ENCODE measurements around the gene KHDC4.

KHDC4 gene

GRCh38 chr1:155940993-155941844, 7.0 kb upstream of the KHDC4 start, which contains the start of gene RXFP4 (continued):
- TF ChIP-seq ZNF362 (tag by site-specific recombination; IDR thresholded peaks at IDR 0.05): no peak
- peak; percentile 84 for TF ChIP-seq ZNF341 (tag by site-specific recombination; IDR thresholded peaks at IDR 0.05; ENCODE audit: low read depth)
- no peak for TF ChIP-seq ZNF501 (tag by site-specific recombination; IDR thresholded peaks at IDR 0.05)
- no peak for TF ChIP-seq ZNF677 (tag by site-specific recombination; IDR thresholded peaks at IDR 0.05)
- no peak for TF ChIP-seq KLF17 (tag by site-specific recombination; IDR thresholded peaks at IDR 0.05)
- no peak for TF ChIP-seq ZNF768 (tag by site-specific recombination; IDR thresholded peaks at IDR 0.05)
- TF ChIP-seq ZNF211 (tag by site-specific recombination; IDR thresholded peaks at IDR 0.05; ENCODE audit: low read depth): no peak
- no peak for TF ChIP-seq INSM2 (tag by site-specific recombination; IDR thresholded peaks at IDR 0.05)
- no peak for TF ChIP-seq GLI2 (tag by site-specific recombination; IDR thresholded peaks at IDR 0.05; ENCODE audit: borderline replicate concordance, low read depth)
- no peak for TF ChIP-seq ZNF350 (tag by site-specific recombination; IDR thresholded peaks at IDR 0.05)
- peak; percentile 80 for TF ChIP-seq ZNF335 (tag by site-specific recombination; conservative IDR thresholded peaks at IDR 0.05)
- TF ChIP-seq ZNF518A (tag by site-specific recombination; conservative IDR thresholded peaks at IDR 0.05; ENCODE audit: low read depth): no peak; the same call in none of the 2 replicates
- TF ChIP-seq ZNF354C (tag by site-specific recombination; IDR thresholded peaks at IDR 0.05; ENCODE audit: borderline replicate concordance, low read depth): no peak
- peak; percentile 62 for TF ChIP-seq GLIS1 (tag by site-specific recombination; IDR thresholded peaks at IDR 0.05)
- no peak for TF ChIP-seq ZNF624 (tag by site-specific recombination; IDR thresholded peaks at IDR 0.05)
- no peak for TF ChIP-seq ZNF521 (tag by site-specific recombination; IDR thresholded peaks at IDR 0.05)
- no peak for TF ChIP-seq ZNF16 (tag by site-specific recombination; IDR thresholded peaks at IDR 0.05; ENCODE audit: low read depth)
- TF ChIP-seq ZNF132 (tag by site-specific recombination; IDR thresholded peaks at IDR 0.05; ENCODE audit: borderline replicate concordance): no peak
- TF ChIP-seq ZNF514 (tag by site-specific recombination; IDR thresholded peaks at IDR 0.05): no peak
- peak; percentile 81 for TF ChIP-seq SP3 (tag by site-specific recombination; IDR thresholded peaks at IDR 0.05)
- TF ChIP-seq ZBTB20 (tag by site-specific recombination; IDR thresholded peaks at IDR 0.05): peak; percentile 98
- no peak for TF ChIP-seq ZSCAN23 (tag by site-specific recombination; IDR thresholded peaks at IDR 0.05)
- no peak for TF ChIP-seq ZNF555 (tag by site-specific recombination; conservative IDR thresholded peaks at IDR 0.05)
- TF ChIP-seq ZNF704 (tag by site-specific recombination; IDR thresholded peaks at IDR 0.05): no peak
- no peak for TF ChIP-seq ZBTB11 (tag by site-specific recombination; conservative IDR thresholded peaks at IDR 0.05; ENCODE audit: low read depth)
- no peak for TF ChIP-seq BCL11B (tag by site-specific recombination; IDR thresholded peaks at IDR 0.05; ENCODE audit: low read depth)

Measured in HEK293 (cell line).